ENCODE results near the gene FLNB.

FLNB gene

GRCh38 chr3:58173029-58173668 lies 164.9 kb downstream of the FLNB start:
- no peak for DNase-seq

DNA sequence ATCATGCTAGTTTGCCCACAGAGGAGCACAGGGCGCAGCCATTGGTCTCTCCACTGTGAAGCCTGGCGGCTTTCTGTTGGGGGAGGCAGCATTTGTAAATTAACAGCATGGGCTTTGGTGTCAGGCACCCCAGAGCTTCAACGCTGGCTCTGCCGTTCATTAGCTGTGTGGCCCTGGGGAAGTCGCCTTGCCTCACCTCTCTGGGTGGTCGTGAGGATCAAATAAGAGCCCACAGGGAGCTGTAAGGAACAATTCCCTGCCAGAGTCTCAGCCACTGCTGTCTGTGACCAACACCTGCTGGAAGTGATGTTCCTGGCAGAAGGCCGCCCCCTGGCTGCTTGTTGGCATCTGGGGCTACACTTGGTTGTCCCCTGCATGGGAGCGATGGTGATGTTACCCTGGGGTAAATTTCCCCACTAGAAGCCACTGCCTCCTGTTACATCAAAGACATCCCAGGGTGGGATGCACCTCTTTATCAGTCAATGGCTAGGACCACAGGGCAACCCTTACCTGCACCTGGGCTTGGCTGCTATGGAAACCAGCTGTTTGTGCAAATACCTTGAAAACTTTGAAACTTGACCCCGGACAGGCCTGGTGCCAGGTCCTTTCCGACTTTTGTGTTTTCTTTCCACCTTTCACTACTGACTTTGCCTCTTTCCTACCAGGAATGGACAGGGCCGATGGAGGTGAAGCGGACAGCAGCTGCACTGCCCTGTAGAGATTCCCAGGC lies 165.6 kb downstream of the FLNB start:
- peak in 1 of 4 experiments; percentile 11 for DNase-seq

- DNase-seq, result no peak
Measured at GRCh38 chr3:58175187-58175436, 166.9 kb downstream of the FLNB start.

- no peak for DNase-seq
Measured at GRCh38 chr3:58175437-58176184, 167.4 kb downstream of the FLNB start.

GRCh38 chr3:58176185-58176530 lies 167.9 kb downstream of the FLNB start:
- no peak for DNase-seq

GRCh38 chr3:58176827-58177489 lies 168.7 kb downstream of the FLNB start:
- DNase-seq, result no peak

- DNase-seq, result peak; percentile 75 to 91 (median 86)
Measured at GRCh38 chr3:58177747-58178527, 169.7 kb downstream of the FLNB start.

- DNase-seq, result no peak
Measured at GRCh38 chr3:58178528-58179234, 170.5 kb downstream of the FLNB start.

GRCh38 chr3:58179235-58180098 lies 171.2 kb downstream of the FLNB start:
- no peak for DNase-seq

DNA sequence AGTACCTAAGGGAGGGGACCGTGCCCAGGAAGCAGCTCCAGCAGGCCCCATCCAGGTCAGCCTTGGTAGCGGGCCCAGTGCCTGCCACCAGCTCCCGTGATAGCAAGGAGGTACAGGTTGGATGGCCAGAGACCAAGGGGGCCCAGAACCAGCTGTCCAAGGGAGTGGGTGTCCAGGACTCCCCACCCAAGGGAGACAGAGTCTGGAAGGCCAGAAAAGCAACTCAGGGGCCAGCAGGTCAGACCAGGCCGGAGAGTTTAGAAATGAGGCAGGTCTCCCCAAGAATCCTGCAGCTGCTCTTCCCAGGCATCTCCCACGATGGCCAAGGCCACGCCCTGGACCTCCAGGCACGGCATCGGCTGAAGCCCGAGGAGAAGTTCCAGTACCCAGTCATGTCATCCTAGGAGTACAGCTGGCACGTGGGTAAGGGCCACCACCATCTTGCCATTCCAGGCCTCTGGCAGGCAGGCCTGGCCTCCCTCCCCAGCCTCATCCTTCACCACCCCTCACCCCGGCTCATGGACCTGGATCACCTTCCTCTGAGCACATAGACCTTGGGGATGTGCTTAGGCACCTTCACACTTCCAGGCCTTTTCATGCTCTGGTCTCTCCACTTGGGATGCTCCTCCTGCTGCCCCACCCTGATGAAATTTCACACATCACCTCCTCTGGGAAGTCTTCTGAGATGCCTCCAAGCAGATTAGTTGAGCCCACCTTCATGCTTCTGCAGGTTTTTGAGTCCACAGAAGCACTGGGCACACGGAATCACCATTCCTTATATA lies 172.1 kb downstream of the FLNB start:
- DNase-seq, result no peak

GRCh38 chr3:58180940-58181587 lies 172.8 kb downstream of the FLNB start:
- DNase-seq, result no peak

DNA sequence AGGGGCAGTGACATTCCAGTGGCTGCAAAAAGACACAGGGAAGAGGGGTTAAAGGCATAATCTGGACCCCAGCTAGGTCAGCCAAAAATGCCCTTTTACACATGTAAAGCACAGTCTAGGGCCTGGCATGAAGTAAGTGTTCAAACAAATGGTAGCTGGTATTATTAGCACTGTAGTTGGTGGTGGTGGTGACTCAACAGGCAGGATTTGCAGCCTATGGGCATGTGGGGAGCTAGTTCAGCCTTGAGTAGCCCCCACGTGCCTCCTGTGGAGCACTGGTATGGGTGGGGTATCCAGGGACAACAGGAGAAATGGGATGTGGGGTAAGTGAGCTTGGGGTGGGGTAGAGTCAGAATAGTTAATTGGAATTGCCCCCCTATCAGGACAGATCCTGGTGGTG lies 175.0 kb downstream of the FLNB start:
- no peak for DNase-seq

- DNase-seq, result no peak
Measured at GRCh38 chr3:58183891-58184290, 175.7 kb downstream of the FLNB start.

DNA sequence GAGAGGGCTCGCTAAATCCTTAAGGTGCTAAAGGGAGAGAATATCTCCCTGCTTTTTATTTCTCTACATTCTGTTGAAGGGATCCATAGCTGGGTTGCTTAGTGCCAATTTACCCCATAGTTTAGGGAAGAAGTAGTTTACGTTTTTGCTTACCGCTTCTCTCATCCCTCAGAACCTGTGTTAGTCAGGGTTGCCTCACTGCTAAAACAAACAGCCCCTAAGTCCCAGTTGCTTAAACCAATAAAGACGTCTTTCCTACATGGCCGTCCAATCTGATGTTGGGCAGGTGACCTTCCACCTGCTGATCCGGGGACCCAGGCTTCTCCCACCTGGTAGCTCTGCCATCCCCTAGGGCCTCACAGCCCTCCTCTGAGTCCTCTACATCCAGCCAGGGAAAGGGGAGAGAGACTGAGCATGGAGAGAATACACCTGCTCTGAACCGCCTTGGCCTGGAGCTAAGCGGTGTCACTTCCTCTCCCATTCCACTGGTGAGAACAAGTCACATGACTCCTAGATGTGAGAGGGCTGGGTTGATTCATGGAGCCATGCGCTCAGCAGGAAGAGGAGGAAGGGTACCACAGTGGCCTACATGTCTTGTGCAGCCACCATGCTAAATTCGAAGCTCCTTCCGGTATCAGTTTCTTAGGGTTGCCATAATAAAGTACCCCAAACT lies 176.2 kb downstream of the FLNB start:
- DNase-seq, result no peak

DNA sequence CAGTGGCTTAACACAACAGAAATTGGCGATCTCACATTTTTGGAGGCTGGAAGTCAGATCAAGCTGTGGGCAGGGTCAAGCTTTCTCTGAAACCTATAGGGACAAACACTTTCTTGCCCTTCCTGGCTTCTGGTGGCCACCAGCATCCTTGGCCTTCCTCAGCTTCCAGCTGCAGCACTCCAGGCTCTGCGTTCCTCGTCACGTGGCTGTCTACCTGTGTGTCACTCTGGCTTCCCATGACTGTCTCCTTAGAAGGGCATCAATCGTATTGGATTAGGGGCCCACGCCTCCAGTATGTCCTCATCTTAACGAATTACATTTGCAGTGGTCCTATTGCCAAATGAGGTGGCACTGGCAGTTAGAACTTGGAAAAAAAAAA lies 176.7 kb downstream of the FLNB start:
- DNase-seq, result no peak

GRCh38 chr3:58188173-58188564 lies 179.9 kb downstream of the FLNB start:
- DNase-seq, result no peak

DNA sequence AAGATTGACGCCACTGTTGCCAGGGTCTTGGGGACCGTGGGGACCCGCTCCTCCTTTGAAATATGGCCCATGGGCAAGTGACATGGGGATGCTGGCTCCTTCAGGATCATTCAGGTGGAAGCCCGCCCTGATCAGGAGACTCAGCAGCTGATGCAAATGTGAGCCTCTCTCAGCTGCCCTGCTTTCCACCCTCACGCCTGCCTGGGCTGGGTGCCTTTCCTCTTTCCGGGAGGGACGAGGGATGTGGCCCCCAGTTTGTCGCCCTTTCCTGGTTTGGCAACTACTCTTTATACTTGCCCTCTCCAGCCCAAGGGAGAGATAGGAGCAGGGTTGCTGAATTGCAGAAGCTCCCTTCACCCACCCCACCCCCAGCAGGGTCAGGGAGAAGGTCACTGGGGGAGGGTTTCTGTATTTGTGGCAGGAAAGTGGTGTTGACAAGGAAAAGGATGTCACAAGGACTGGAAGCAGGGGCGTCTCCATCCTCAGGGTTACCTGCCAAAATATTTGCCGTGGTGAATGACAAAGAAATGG lies 180.8 kb downstream of the FLNB start:
- DNase-seq, result no peak

GRCh38 chr3:58189691-58190090 lies 181.5 kb downstream of the FLNB start:
- no peak for DNase-seq

DNA sequence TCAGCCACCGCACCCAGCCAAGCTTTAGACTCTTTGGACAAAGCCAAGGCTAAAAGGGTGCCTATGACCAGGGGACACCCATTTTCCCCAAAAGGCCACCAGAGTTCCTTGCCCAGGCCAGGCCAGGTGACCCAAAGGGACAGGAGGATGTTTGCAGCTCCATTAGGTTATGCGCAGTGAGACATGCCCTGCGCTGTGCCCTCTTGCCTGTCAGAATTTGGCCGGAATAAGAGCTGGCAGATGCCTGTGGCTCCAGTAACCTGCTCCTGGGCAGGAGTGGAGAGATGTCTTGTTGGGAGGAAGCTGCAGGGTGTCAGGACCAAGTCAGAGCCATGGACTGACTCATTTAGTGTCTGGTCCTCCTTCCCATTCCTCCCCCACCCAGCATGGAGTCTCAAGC lies 182.1 kb downstream of the FLNB start:
- DNase-seq, result no peak
